ENCODE data around the gene RBM18. TPM values are rescaled to one million over a fixed set of nuclear protein-coding genes. Genes with fewer than 3 reads are reported as not detected.

The RBM18 gene
- total RNA-seq, 3 donors from 2014 or later (not counting 1 experiment from before 2014, with no cell fraction given) = 24.9 to 30.9 (median 29.7) TPM

DNA sequence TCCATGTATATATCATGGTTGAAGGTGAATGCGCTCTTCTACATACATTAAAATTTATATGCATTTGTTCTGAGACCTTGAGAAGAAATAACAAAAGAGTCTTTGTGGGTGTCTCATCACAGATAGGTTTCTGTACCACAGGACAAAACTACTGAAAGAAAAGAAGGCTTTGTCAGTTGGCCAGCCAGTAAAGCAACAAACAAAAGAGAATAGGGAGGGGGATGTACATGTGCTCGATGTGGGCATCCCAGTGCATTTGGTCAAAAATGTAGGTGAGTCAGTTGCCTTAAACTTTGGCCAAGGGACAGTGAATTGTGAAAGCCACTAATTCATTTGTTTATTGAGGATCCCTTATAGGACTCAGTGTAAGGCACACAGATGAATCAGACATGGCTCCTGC is 13.3 kb downstream of the RBM18 start:
- Histone ChIP-seq H3K36me3 (ENCODE audit: control insufficient read depth, insufficient read depth, low read length) (peaks cover 68% of the 10 kb centered on the region), H3K27me3 (ENCODE audit: control insufficient read depth, insufficient read depth, low read length) (no peaks in the 10 kb centered on the region), H3K4me1 (ENCODE audit: control insufficient read depth, insufficient read depth, low read length) (no peaks in the 10 kb centered on the region), H3K4me3 (ENCODE audit: low read length) (no peak overlapping the region), H3K9me3 (ENCODE audit: control insufficient read depth, insufficient read depth, low read length) (no peaks in the 10 kb centered on the region), H3K27ac (ENCODE audit: low read length) (no peak overlapping the region)
- ATAC-seq (no peak), DNase-seq (no peak)
- Mint-ChIP-seq H3K27me3 (ENCODE audit: low read depth in 2 of 2) (no peaks in the 10 kb centered on the region), H3K36me3 (peaks cover 18% of the 10 kb centered on the region), H3K4me1 (peaks cover 20 to 23% of the 10 kb centered on the region in 2 donors), H3K9me3 (no peaks in the 10 kb centered on the region), H3K4me3 (no peak overlapping the region), H3K27ac (peak overlapping the region; percentile 15 to 52)
- intact Hi-C loops (cut with micrococcal nuclease) = no loop called here
- TF ChIP-seq, protein P1, sequence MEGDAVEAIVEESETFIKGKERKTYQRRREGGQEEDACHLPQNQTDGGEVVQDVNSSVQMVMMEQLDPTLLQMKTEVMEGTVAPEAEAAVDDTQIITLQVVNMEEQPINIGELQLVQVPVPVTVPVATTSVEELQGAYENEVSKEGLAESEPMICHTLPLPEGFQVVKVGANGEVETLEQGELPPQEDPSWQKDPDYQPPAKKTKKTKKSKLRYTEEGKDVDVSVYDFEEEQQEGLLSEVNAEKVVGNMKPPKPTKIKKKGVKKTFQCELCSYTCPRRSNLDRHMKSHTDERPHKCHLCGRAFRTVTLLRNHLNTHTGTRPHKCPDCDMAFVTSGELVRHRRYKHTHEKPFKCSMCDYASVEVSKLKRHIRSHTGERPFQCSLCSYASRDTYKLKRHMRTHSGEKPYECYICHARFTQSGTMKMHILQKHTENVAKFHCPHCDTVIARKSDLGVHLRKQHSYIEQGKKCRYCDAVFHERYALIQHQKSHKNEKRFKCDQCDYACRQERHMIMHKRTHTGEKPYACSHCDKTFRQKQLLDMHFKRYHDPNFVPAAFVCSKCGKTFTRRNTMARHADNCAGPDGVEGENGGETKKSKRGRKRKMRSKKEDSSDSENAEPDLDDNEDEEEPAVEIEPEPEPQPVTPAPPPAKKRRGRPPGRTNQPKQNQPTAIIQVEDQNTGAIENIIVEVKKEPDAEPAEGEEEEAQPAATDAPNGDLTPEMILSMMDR (IDR thresholded peaks at IDR 0.05) = no peak
- WGBS (ENCODE audit: insufficient coverage) = 96% methylated on average over 1 of the region's 2 CpGs

DNA sequence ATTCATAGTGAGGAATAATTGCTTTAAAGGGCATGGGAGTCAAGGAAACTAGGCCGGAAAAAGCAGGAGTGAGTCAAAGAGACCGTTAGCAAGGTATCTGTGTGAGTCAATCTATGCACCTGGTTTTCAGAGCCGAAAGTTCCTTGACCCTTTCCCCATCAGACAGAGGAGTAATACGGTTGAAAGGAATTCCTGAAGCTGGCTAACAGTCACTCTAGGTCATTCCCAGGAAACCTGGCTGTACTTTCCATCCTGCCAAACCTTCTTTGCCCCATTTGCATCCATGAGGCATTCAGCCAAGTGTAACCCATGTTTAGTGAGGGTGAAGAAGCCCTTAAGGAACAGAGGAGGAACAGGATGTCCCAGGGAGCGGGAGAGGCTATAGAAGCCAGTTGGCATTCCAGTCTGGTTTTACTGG is 16.2 kb downstream of the RBM18 start:
- 94% methylated on average over 4 of the region's 5 CpGs for WGBS (ENCODE audit: insufficient coverage)
- no peaks in the 10 kb centered on the region for H3K9me3 Mint-ChIP-seq
- Histone ChIP-seq H3K36me3 (ENCODE audit: control insufficient read depth, insufficient read depth, low read length) (peaks cover 81% of the 10 kb centered on the region), H3K4me1 (ENCODE audit: control insufficient read depth, insufficient read depth, low read length) (no peaks in the 10 kb centered on the region), H3K27me3 (ENCODE audit: control insufficient read depth, insufficient read depth, low read length) (no peaks in the 10 kb centered on the region), H3K4me3 (ENCODE audit: low read length) (no peak overlapping the region), H3K27ac (ENCODE audit: low read length) (no peak overlapping the region), H3K9me3 (ENCODE audit: control insufficient read depth, insufficient read depth, low read length) (no peaks in the 10 kb centered on the region)
- no peak overlapping the region for H3K27ac Mint-ChIP-seq
- no peak for DNase-seq
- H3K4me3 Mint-ChIP-seq = no peak overlapping the region
- TF ChIP-seq, protein P1 (IDR thresholded peaks at IDR 0.05) = no peak
- intact Hi-C loops (cut with micrococcal nuclease) = no loop called here
- peaks cover 39% of the 10 kb centered on the region for H3K36me3 Mint-ChIP-seq
- ATAC-seq = no peak
- H3K27me3 Mint-ChIP-seq (ENCODE audit: low read depth in 2 of 2) = no peaks in the 10 kb centered on the region
- peaks cover 5 to 20% of the 10 kb centered on the region in 2 donors for H3K4me1 Mint-ChIP-seq

DNA sequence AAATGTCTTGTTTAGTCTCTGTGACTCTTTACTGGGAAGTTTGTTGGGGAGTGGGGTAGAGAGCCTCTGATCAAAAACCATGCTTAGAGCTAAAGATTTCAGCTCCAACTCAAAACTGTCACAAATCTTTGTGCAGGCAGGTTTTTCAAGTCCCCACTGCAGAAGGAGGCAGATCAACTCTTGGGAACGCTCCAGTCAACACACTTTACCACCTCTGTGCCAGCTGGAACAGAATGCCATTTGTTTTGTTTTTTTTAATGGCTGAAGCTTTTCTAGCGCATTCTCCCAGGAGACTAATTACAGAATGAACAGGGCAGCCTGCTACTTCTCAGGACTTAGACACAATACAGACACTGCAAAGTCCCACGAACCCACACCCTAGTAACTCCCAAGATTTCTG is 18.0 kb downstream of the RBM18 start:
- 100% methylated on average over 3 of the region's 3 CpGs for WGBS (ENCODE audit: insufficient coverage)
- Mint-ChIP-seq H3K4me3 (no peak overlapping the region), H3K4me1 (peaks cover 0 to 6% of the 10 kb centered on the region in 2 donors), H3K9me3 (no peaks in the 10 kb centered on the region), H3K27ac (peak overlapping the region in 1 of 2 donors; percentile 42), H3K27me3 (ENCODE audit: low read depth in 2 of 2) (no peaks in the 10 kb centered on the region), H3K36me3 (peaks cover 47% of the 10 kb centered on the region)
- peaks cover 84% of the 10 kb centered on the region for H3K36me3 ChIP-seq (ENCODE audit: control insufficient read depth, insufficient read depth, low read length)
- no peaks in the 10 kb centered on the region for H3K9me3 ChIP-seq (ENCODE audit: control insufficient read depth, insufficient read depth, low read length)
- H3K27ac ChIP-seq (ENCODE audit: low read length) = no peak overlapping the region
- TF ChIP-seq, protein P1 (IDR thresholded peaks at IDR 0.05) = no peak
- no peaks in the 10 kb centered on the region for H3K27me3 ChIP-seq (ENCODE audit: control insufficient read depth, insufficient read depth, low read length)
- H3K4me1 ChIP-seq (ENCODE audit: control insufficient read depth, insufficient read depth, low read length) = no peaks in the 10 kb centered on the region
- intact Hi-C loops (cut with micrococcal nuclease) = no loop called here
- ATAC-seq (no peak), DNase-seq (no peak)
- H3K4me3 ChIP-seq (ENCODE audit: low read length) = no peak overlapping the region

DNA sequence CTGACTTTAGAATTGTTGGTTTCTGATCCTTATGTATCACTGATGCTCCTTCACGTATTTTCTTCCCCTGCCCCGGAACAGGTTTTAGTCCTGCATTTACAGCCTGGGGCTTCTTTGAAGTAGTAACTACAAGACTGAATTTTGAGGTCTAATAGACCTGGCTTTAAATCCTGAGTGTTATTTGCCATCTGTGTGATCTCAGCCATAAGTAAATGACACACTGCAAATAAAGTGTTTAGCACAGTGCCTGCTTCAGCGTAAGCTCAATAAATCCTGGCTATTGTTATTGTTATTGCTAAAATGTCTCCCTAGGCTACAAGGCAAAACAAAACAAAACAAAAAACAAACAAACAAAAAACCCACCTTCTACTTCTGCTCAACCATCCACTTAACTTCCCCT is 20.3 kb downstream of the RBM18 start:
- DNase-seq (no peak), ATAC-seq (no peak)
- intact Hi-C loops (cut with micrococcal nuclease) = no loop called here
- H3K4me1 Mint-ChIP-seq = peaks cover 0 to 6% of the 10 kb centered on the region in 2 donors
- no peaks in the 10 kb centered on the region for H3K9me3 Mint-ChIP-seq
- H3K36me3 Mint-ChIP-seq = peaks cover 52% of the 10 kb centered on the region
- no peak overlapping the region for H3K4me3 Mint-ChIP-seq
- Histone ChIP-seq H3K9me3 (ENCODE audit: control insufficient read depth, insufficient read depth, low read length) (no peaks in the 10 kb centered on the region), H3K4me1 (ENCODE audit: control insufficient read depth, insufficient read depth, low read length) (no peaks in the 10 kb centered on the region), H3K27me3 (ENCODE audit: control insufficient read depth, insufficient read depth, low read length) (no peaks in the 10 kb centered on the region), H3K4me3 (ENCODE audit: low read length) (no peak overlapping the region), H3K27ac (ENCODE audit: low read length) (no peak overlapping the region), H3K36me3 (ENCODE audit: control insufficient read depth, insufficient read depth, low read length) (peaks cover 88% of the 10 kb centered on the region)
- TF ChIP-seq, protein P1 (IDR thresholded peaks at IDR 0.05) = no peak
- H3K27me3 Mint-ChIP-seq (ENCODE audit: low read depth in 2 of 2) = no peaks in the 10 kb centered on the region
- WGBS (ENCODE audit: insufficient coverage) = 92% methylated on average over 3 of the region's 3 CpGs
- no peak overlapping the region for H3K27ac Mint-ChIP-seq

Measured in natural killer cell (primary cell).